Ureter (tissue), 1 donor: ENCODE data around the gene FAM20B. TPM values are rescaled to one million over a fixed set of nuclear protein-coding genes. Genes with fewer than 3 reads are reported as not detected.
A peak's percentile ranks its signal among the peaks of the same experiment; 100 is the strongest.

Experiments used
- DNase-seq: peaks from one replicate; pipeline ENCODE4 v3.0.0-alpha.2; 2020; ENCODE audit warnings: low spot score
- total RNA-seq: library from RNA; stranded (reverse); gene quantifications from one replicate; pipeline ENCODE4 v1.2.4, GENCODE V29; 2023
- donor health status: DM: yes; HTN: yes; CAD: no.

FAM20B gene
- total RNA-seq, 1 donor from 2014 or later, result 56.5 TPM

- no peak for DNase-seq
Measured at GRCh38 chr1:179048339-179049124, 22.8 kb downstream of the FAM20B start.

- DNase-seq, result no peak
Measured at GRCh38 chr1:179052776-179053175, 27.1 kb downstream of the FAM20B start.

- DNase-seq, result no peak
Measured at GRCh38 chr1:179053486-179053885, 27.8 kb downstream of the FAM20B start.

- no peak for DNase-seq
Measured at GRCh38 chr1:179055937-179056336, 30.2 kb downstream of the FAM20B start.

GRCh38 chr1:179058487-179059483 is 33.1 kb downstream of the FAM20B start:
- no peak for DNase-seq

- DNase-seq, result no peak
Measured at GRCh38 chr1:179061360-179062282, 35.9 kb downstream of the FAM20B start.

GRCh38 chr1:179066471-179066870 is 40.8 kb downstream of the FAM20B start:
- no peak for DNase-seq

GRCh38 chr1:179077396-179077795 is 51.7 kb downstream of the FAM20B start:
- no peak for DNase-seq

- DNase-seq, result peak; percentile 62
Measured at GRCh38 chr1:179079113-179079761, 53.5 kb downstream of the FAM20B start.

- no peak for DNase-seq
Measured at GRCh38 chr1:179080866-179081686, 55.4 kb downstream of the FAM20B start.

GRCh38 chr1:179081687-179082332 is 56.1 kb downstream of the FAM20B start, which contains the start of gene TOR3A:
TOR3A (plus strand) TSS chr1:179082070; CDS start chr1:179082129, 59 bp downstream.
- DNase-seq, result peak; percentile 95

- no peak for DNase-seq
Measured at GRCh38 chr1:179082333-179082998, 56.8 kb downstream of the FAM20B start.

GRCh38 chr1:179082999-179083335 is 57.3 kb downstream of the FAM20B start:
- DNase-seq, result no peak

GRCh38 chr1:179083533-179083932 is 57.8 kb downstream of the FAM20B start:
- no peak for DNase-seq

- DNase-seq, result no peak
Measured at GRCh38 chr1:179087665-179088064, 62.0 kb downstream of the FAM20B start.

GRCh38 chr1:179089827-179090482 is 64.3 kb downstream of the FAM20B start:
- no peak for DNase-seq

GRCh38 chr1:179090522-179090921 is 64.8 kb downstream of the FAM20B start:
- no peak for DNase-seq

GRCh38 chr1:179090923-179091322 is 65.2 kb downstream of the FAM20B start:
- no peak for DNase-seq
